KG1 (cell line): Measurements from ENCODE around the gene IGSF1.

ENCODE experiments used
- DNase-seq: peaks from one replicate; lab custom pipeline; 2025; lab: John Stamatoyannopoulos, UW

The IGSF1 gene

GRCh38 chrX:131288738-131289511 is at the start of gene IGSF1:
TSS of gene IGSF1 (minus strand) at chrX:131289306. CDS start at chrX:131286674, 2,632 bp downstream.
- no peak for DNase-seq

- no peak for DNase-seq
Measured at GRCh38 chrX:131332331-131332730, 43.2 kb upstream of the IGSF1 start.

- no peak for DNase-seq
Measured at GRCh38 chrX:131331152-131331551, 42.0 kb upstream of the IGSF1 start.

- DNase-seq, result no peak
Measured at GRCh38 chrX:131330735-131331134, 41.6 kb upstream of the IGSF1 start.

GRCh38 chrX:131322651-131323050 is 33.5 kb upstream of the IGSF1 start:
- DNase-seq, result no peak

GRCh38 chrX:131317326-131317725 is 28.2 kb upstream of the IGSF1 start:
- no peak for DNase-seq

GRCh38 chrX:131316260-131316659 is 27.2 kb upstream of the IGSF1 start:
- DNase-seq, result no peak

GRCh38 chrX:131308980-131309379 is 19.9 kb upstream of the IGSF1 start:
- DNase-seq, result no peak

- no peak for DNase-seq
Measured at GRCh38 chrX:131306601-131307000, 17.5 kb upstream of the IGSF1 start.

- DNase-seq, result no peak
Measured at GRCh38 chrX:131305926-131306325, 16.8 kb upstream of the IGSF1 start.

- DNase-seq, result no peak
Measured at GRCh38 chrX:131302701-131303100, 13.6 kb upstream of the IGSF1 start.

- DNase-seq, result no peak
Measured at GRCh38 chrX:131301155-131301554, 12.0 kb upstream of the IGSF1 start.

GRCh38 chrX:131298846-131299245 is 9.7 kb upstream of the IGSF1 start:
- DNase-seq, result no peak

GRCh38 chrX:131298036-131298435 is 8.9 kb upstream of the IGSF1 start:
- no peak for DNase-seq

- no peak for DNase-seq
Measured at GRCh38 chrX:131289527-131289926, 421 bp upstream of the IGSF1 start.

GRCh38 chrX:131288188-131288587 is 918 bp downstream of the IGSF1 start:
- DNase-seq, result no peak

- DNase-seq, result no peak
Measured at GRCh38 chrX:131287560-131288179, 1.4 kb downstream of the IGSF1 start.

- DNase-seq, result no peak
Measured at GRCh38 chrX:131279617-131280016, 9.5 kb downstream of the IGSF1 start.

- DNase-seq, result no peak
Measured at GRCh38 chrX:131279197-131279596, 9.9 kb downstream of the IGSF1 start.

GRCh38 chrX:131277543-131278136 is 11.5 kb downstream of the IGSF1 start:
- DNase-seq, result no peak

- DNase-seq, result no peak
Measured at GRCh38 chrX:131273011-131273410, 16.1 kb downstream of the IGSF1 start.

GRCh38 chrX:131271826-131272225 is 17.3 kb downstream of the IGSF1 start:
- no peak for DNase-seq

- DNase-seq, result no peak
Measured at GRCh38 chrX:131271274-131271673, 17.8 kb downstream of the IGSF1 start.
